ENCODE measurements around the gene MITF. TPM values are rescaled to one million over a fixed set of nuclear protein-coding genes. Genes with fewer than 3 reads are reported as not detected.

MITF gene
- total RNA-seq, 2 experiments from 2014 or later: not detected

DNA sequence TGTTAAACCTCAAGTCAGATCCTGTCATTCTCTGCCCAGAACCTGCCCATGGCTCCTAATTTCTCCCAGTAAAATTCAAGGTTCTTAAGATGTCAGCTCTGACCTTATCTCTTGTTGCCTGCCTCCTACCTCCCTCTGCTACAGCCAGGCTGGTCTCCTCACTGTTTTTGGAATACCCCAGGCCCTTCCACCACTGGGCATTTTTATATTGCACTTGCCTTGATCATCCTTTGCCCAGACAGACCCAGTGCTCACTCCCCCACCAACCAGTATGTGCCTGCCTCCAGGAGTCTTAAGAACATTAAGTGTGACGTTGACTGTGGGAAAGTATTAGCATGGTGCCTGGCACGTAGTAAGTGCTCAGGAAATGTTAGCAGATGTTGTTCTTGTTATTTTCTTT lies 3.1 kb downstream of the MITF start:
- H3K27ac ChIP-seq (ENCODE audit: low read depth, low read length, poor library complexity, severe bottlenecking): no peak overlapping the region
- POLR2A ChIA-PET: interaction anchor here (0.5 kb wide), 1 partner anchor 27 kb away, joined by 3 read pairs; no protein-coding TSS in a partner anchor
- no peak overlapping the region for H3K4me2 ChIP-seq (ENCODE audit: low read length)

DNA sequence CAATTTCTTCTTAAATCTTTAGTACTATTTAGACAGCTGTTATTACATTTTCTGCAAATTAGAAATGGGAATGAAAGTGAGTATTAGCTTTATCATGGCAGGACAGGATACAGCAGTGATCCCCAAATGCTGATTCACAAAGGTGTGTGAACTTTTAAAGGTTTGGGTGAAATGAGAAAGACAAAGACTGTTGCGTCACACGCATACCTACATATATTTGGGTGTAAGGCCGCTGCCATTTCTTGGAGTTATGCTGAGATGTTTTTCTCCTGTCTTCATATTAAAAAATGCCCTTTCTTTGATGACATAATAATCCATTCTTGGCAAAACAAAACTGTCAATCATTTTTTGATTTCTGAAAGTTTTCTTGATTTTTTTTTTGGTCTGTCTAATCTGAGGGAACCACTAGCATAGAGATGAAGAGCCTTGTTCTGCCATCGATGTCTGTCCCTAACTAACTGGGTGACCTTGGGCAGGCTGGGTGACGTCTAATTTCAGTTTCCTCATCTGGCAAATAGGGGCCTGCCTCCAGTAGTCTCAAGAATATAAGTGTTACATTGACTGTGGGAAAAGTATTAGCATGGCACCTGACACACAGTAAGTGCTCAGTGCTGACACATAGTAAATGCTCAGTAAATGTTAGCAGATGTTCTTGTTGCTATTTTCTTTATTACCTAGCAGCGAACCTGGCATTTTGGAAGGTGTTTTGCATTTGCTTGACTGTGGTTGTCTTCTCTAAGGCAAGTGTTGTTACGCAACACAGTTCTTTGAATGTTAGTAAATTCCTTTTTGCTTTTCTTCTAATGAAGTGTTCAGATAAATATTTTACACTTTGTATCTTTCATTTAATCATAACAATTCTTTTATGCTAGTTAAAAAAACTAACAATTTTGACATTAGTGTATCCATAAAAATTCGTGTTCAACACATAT lies 5.0 kb downstream of the MITF start:
- Histone ChIP-seq H3K4me2 (ENCODE audit: low read length) (no peak overlapping the region), H3K9me3 (ENCODE audit: low read length) (no peaks in the 10 kb centered on the region), H3K4me3 (ENCODE audit: low read depth, low read length, poor library complexity, severe bottlenecking) (no peak overlapping the region), H3K9me2 (ENCODE audit: insufficient read depth, low read length) (no peaks in the 10 kb centered on the region), H3K36me3 (ENCODE audit: insufficient read depth, low read length) (no peaks in the 10 kb centered on the region), H3K79me2 (ENCODE audit: insufficient read depth, low read depth, low read length) (no peaks in the 10 kb centered on the region), H3K27ac (ENCODE audit: low read depth, low read length, poor library complexity, severe bottlenecking) (no peak overlapping the region), H4K20me1 (ENCODE audit: insufficient read depth, low read length) (no peaks in the 10 kb centered on the region), H3K4me1 (ENCODE audit: insufficient read depth, low read length, poor library complexity, severe bottlenecking) (no peaks in the 10 kb centered on the region), H2AFZ (ENCODE audit: low read length) (no peak overlapping the region)
- POLR2A ChIA-PET: interaction anchor here (0.7 kb wide), 1 partner anchor 523 kb away, joined by 3 read pairs; no protein-coding TSS in a partner anchor
- CTCF ChIA-PET (ENCODE audit: unreplicated experiment): no interaction called here
- BruUV-seq (replicated peaks): no TSS peak
- no peak for DNase-seq (ENCODE audit: low spot score)
- TF ChIP-seq, protein P1, sequence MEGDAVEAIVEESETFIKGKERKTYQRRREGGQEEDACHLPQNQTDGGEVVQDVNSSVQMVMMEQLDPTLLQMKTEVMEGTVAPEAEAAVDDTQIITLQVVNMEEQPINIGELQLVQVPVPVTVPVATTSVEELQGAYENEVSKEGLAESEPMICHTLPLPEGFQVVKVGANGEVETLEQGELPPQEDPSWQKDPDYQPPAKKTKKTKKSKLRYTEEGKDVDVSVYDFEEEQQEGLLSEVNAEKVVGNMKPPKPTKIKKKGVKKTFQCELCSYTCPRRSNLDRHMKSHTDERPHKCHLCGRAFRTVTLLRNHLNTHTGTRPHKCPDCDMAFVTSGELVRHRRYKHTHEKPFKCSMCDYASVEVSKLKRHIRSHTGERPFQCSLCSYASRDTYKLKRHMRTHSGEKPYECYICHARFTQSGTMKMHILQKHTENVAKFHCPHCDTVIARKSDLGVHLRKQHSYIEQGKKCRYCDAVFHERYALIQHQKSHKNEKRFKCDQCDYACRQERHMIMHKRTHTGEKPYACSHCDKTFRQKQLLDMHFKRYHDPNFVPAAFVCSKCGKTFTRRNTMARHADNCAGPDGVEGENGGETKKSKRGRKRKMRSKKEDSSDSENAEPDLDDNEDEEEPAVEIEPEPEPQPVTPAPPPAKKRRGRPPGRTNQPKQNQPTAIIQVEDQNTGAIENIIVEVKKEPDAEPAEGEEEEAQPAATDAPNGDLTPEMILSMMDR (conservative IDR thresholded peaks at IDR 0.05; ENCODE audit: low read length): no peak
- TF ChIP-seq EZH2phosphoT487 (IDR thresholded peaks at IDR 0.05; ENCODE audit: borderline replicate concordance, low read depth, low read length): no peak
- intact Hi-C loops (cut with micrococcal nuclease; ENCODE audit: unreplicated experiment): no loop called here

More for the DNA sequence above, 3.1 kb downstream of the MITF start:
- Histone ChIP-seq H3K4me1 (ENCODE audit: insufficient read depth, low read length, poor library complexity, severe bottlenecking) (no peaks in the 10 kb centered on the region), H3K36me3 (ENCODE audit: insufficient read depth, low read length) (no peaks in the 10 kb centered on the region), H3K9me3 (ENCODE audit: low read length) (no peaks in the 10 kb centered on the region), H3K9me2 (ENCODE audit: insufficient read depth, low read length) (no peaks in the 10 kb centered on the region), H3K79me2 (ENCODE audit: insufficient read depth, low read depth, low read length) (no peaks in the 10 kb centered on the region), H2AFZ (ENCODE audit: low read length) (no peak overlapping the region), H4K20me1 (ENCODE audit: insufficient read depth, low read length) (no peaks in the 10 kb centered on the region), H3K4me3 (ENCODE audit: low read depth, low read length, poor library complexity, severe bottlenecking) (no peak overlapping the region)
- intact Hi-C loops (cut with micrococcal nuclease; ENCODE audit: unreplicated experiment): no loop called here
- BruUV-seq (replicated peaks): no TSS peak
- CTCF ChIA-PET (ENCODE audit: unreplicated experiment): no interaction called here
- no peak for DNase-seq (ENCODE audit: low spot score)
- TF ChIP-seq, protein P1 (conservative IDR thresholded peaks at IDR 0.05; ENCODE audit: low read length): no peak
- TF ChIP-seq EZH2phosphoT487 (IDR thresholded peaks at IDR 0.05; ENCODE audit: borderline replicate concordance, low read depth, low read length): no peak

DNA sequence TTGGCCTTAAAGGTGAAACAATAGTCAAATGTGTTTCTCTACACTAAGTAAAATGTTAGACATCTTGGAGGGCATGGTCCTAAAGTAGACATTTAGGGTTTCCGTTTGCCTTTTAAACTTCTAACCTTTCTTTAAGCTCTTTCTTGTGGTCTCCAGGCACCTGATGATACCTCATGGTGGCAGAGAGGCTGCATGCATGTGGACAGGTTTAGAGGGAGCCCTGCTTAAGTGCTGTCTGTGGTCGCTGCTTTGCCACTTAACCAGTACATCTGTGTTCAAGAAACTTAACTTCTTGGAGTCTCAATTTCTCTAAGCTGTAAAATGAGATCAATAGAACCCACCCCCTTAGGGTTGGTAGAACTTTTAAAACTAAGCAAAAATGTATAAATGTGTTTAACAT lies 6.2 kb downstream of the MITF start:
- no peak for TF ChIP-seq EZH2phosphoT487 (IDR thresholded peaks at IDR 0.05; ENCODE audit: borderline replicate concordance, low read depth, low read length)
- TF ChIP-seq, protein P1 (conservative IDR thresholded peaks at IDR 0.05; ENCODE audit: low read length): no peak
- H3K79me2 ChIP-seq (ENCODE audit: insufficient read depth, low read depth, low read length): no peaks in the 10 kb centered on the region
- H2AFZ ChIP-seq (ENCODE audit: low read length): no peak overlapping the region
- no peak for DNase-seq (ENCODE audit: low spot score)
- POLR2A ChIA-PET: no interaction called here
- no peak overlapping the region for H3K4me3 ChIP-seq (ENCODE audit: low read depth, low read length, poor library complexity, severe bottlenecking)
- H3K4me1 ChIP-seq (ENCODE audit: insufficient read depth, low read length, poor library complexity, severe bottlenecking): no peaks in the 10 kb centered on the region
- CTCF ChIA-PET (ENCODE audit: unreplicated experiment): no interaction called here
- no peak overlapping the region for H3K4me2 ChIP-seq (ENCODE audit: low read length)
- H3K27ac ChIP-seq (ENCODE audit: low read depth, low read length, poor library complexity, severe bottlenecking): no peak overlapping the region
- no peaks in the 10 kb centered on the region for H3K36me3 ChIP-seq (ENCODE audit: insufficient read depth, low read length)
- no peaks in the 10 kb centered on the region for H3K9me3 ChIP-seq (ENCODE audit: low read length)
- intact Hi-C loops (cut with micrococcal nuclease; ENCODE audit: unreplicated experiment): no loop called here
- BruUV-seq (replicated peaks): no TSS peak
- H3K9me2 ChIP-seq (ENCODE audit: insufficient read depth, low read length): no peaks in the 10 kb centered on the region
- no peaks in the 10 kb centered on the region for H4K20me1 ChIP-seq (ENCODE audit: insufficient read depth, low read length)
